Measurements from ENCODE around the gene PSIP1.

DNA sequence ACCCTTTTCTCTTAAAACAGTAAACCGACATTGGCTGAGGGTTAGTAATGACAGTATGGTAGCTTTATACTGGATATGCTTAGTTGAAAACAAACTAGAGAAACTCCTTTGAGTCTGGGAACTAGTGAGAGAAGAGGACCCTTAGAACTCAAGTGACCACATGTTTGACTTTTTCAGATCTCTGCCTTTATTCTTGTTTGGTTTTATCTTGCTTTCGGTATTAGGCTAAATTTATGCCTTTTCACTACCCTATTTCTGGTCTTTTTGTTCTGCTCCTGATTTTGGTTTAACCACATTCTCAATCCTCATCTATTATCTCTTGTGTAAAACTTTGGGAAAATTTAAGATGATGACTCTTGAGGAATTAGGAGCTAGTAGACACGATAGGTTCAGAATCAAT is 77.1 kb downstream of the PSIP1 start:
- TF ChIP-seq, protein P1, sequence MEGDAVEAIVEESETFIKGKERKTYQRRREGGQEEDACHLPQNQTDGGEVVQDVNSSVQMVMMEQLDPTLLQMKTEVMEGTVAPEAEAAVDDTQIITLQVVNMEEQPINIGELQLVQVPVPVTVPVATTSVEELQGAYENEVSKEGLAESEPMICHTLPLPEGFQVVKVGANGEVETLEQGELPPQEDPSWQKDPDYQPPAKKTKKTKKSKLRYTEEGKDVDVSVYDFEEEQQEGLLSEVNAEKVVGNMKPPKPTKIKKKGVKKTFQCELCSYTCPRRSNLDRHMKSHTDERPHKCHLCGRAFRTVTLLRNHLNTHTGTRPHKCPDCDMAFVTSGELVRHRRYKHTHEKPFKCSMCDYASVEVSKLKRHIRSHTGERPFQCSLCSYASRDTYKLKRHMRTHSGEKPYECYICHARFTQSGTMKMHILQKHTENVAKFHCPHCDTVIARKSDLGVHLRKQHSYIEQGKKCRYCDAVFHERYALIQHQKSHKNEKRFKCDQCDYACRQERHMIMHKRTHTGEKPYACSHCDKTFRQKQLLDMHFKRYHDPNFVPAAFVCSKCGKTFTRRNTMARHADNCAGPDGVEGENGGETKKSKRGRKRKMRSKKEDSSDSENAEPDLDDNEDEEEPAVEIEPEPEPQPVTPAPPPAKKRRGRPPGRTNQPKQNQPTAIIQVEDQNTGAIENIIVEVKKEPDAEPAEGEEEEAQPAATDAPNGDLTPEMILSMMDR (conservative IDR thresholded peaks at IDR 0.05; ENCODE audit: low read depth, low read length) = no peak
- TF ChIP-seq EZH2phosphoT487 (IDR thresholded peaks at IDR 0.05; ENCODE audit: borderline replicate concordance, low read length) (no peak), EZH2 (IDR thresholded peaks at IDR 0.05; ENCODE audit: low read length, unreplicated experiment) (no peak)

All from PC-3 (cell line).